GM21447 (cell line): Measurements from ENCODE around the gene NAA16.

ENCODE experiments used
- ATAC-seq: cut with Tn5 transposase; IDR thresholded peaks from one replicate; pipeline ENCODE4 v1.9.1; 2021; ENCODE audit not compliant: unreplicated experiment

NAA16 gene

GRCh38 chr13:41302743-41303142 is 8.3 kb upstream of the NAA16 start:
- ATAC-seq = no peak

GRCh38 chr13:41304551-41304950 is 6.5 kb upstream of the NAA16 start:
- ATAC-seq = no peak

- no peak for ATAC-seq
Observed at GRCh38 chr13:41306271-41307145, 4.6 kb upstream of the NAA16 start.

- ATAC-seq = no peak
Observed at GRCh38 chr13:41307884-41308640, 3.0 kb upstream of the NAA16 start.

GRCh38 chr13:41311406-41312175 is 524 bp downstream of the NAA16 start:
- ATAC-seq = peak; percentile 53

GRCh38 chr13:41312176-41312500 is 1.1 kb downstream of the NAA16 start:
- peak; percentile 30 for ATAC-seq

- no peak for ATAC-seq
Observed at GRCh38 chr13:41313117-41313516, 2.0 kb downstream of the NAA16 start.

GRCh38 chr13:41313659-41314197 is 2.7 kb downstream of the NAA16 start:
- no peak for ATAC-seq

GRCh38 chr13:41315443-41316047 is 4.5 kb downstream of the NAA16 start:
- no peak for ATAC-seq

- ATAC-seq = no peak
Observed at GRCh38 chr13:41317243-41317642, 6.2 kb downstream of the NAA16 start.

GRCh38 chr13:41325752-41326151 is 14.7 kb downstream of the NAA16 start:
- no peak for ATAC-seq

GRCh38 chr13:41326661-41327060 is 15.6 kb downstream of the NAA16 start:
- peak; percentile 63 for ATAC-seq

GRCh38 chr13:41327994-41328790 is 17.1 kb downstream of the NAA16 start:
- ATAC-seq = no peak

- ATAC-seq = no peak
Observed at GRCh38 chr13:41332829-41333228, 21.8 kb downstream of the NAA16 start.

GRCh38 chr13:41334810-41335209 is 23.7 kb downstream of the NAA16 start:
- ATAC-seq = no peak

GRCh38 chr13:41344358-41344757 is 33.3 kb downstream of the NAA16 start:
- ATAC-seq = no peak

GRCh38 chr13:41345165-41345913 is 34.3 kb downstream of the NAA16 start:
- no peak for ATAC-seq

- ATAC-seq = no peak
Observed at GRCh38 chr13:41345914-41346589, 35.0 kb downstream of the NAA16 start.
